NT2/D1 (cell line): ENCODE data around the gene ZNF597.
"Not testable (repeated sequence)": the region's sequence is repeated elsewhere in the genome, so short reads cannot be mapped to it uniquely, and the experiment has no call there.

Experiments used
- DNase-seq: peaks from one replicate; pipeline ENCODE4 v3.0.0-alpha.2; 2011; ENCODE audit warnings: low read depth, low spot score
- H3K27me3 ChIP-seq: 2 replicates; pipeline ENCODE4 v1.6.0; 2011; ENCODE audit warnings: mild to moderate bottlenecking; ENCODE audit not compliant: insufficient read length, insufficient read depth
- H3K36me3 ChIP-seq: 2 replicates; pipeline ENCODE4 v1.6.1; 2011; ENCODE audit warnings: mild to moderate bottlenecking, low read length, mixed read lengths; ENCODE audit not compliant: insufficient read depth, insufficient read length
- H3K4me1 ChIP-seq: 2 replicates; pipeline ENCODE4 v1.5.1; 2011; ENCODE audit not compliant: insufficient read depth, insufficient read length
- H3K4me3 ChIP-seq: 2 replicates; pipeline ENCODE4 v1.5.1; 2011; ENCODE audit warnings: low read depth; ENCODE audit not compliant: insufficient read length
- H3K9ac ChIP-seq: 2 replicates; pipeline ENCODE4 v1.6.0; 2011; ENCODE audit warnings: low read depth; ENCODE audit not compliant: insufficient read length
- H3K9me3 ChIP-seq: 2 replicates; pipeline ENCODE4 v1.5.1; 2011; ENCODE audit warnings: mild to moderate bottlenecking, low read length; ENCODE audit not compliant: insufficient read depth
- SUZ12 ChIP-seq: IDR thresholded peaks from 2 replicates; pipeline ENCODE4 v1.6.1; 2011; ENCODE audit not compliant: insufficient read length, insufficient read depth; ENCODE audit errors: extremely low read depth
- YY1 ChIP-seq: IDR thresholded peaks from 2 replicates; pipeline ENCODE4 v1.6.1; 2011; ENCODE audit not compliant: insufficient read length, insufficient read depth
- ZNF274 ChIP-seq: IDR thresholded peaks from 2 replicates; pipeline ENCODE4 v1.6.1; 2011; ENCODE audit warnings: mild to moderate bottlenecking, low read depth, low read length

ZNF597 gene

DNA sequence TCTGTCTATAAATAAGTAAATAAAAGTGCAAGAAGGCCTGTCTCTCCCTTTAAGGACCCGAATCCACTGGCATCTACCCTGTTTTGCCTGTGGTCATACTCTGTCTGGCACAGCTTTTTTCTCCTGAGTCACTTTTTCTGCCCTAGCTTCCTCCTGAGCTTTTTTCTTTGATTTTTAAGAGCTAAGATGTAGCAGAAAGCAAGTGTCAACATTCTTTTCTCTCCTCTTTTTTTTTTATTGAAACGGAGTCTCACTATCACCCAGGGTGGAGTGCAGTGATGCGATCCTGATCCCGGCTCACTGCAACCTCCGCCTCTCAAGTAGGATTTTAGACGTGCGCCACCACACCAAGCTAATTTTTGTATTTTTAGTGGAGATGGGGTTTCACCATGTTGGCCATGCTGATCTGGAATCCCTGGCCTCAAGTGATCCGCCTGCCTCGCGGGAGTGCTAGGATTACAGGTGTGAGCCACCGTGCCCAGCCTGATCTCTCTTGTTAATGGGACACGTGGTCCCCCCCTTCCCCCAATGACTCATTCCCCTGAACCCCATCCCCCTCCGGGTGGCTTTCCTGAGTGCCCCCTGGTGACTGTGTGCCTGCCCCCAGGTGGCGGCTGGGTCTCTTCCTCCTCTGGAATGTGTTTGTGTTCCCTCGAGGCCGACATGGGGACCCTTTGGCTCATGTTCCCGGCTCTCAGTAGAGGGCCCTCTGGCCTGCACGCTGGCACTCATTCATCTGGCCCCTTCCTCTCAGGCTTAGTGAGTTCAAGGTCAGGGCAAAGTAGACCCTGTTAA lies 37.8 kb upstream of the ZNF597 start:
- Histone ChIP-seq H3K36me3 (peaks cover 81% of the 10 kb centered on the region), H3K9ac (no peak overlapping the region), H3K9me3 (no peaks in the 10 kb centered on the region), H3K4me3 (no peak overlapping the region), H3K4me1 (peaks cover 20% of the 10 kb centered on the region), H3K27me3 (no peaks in the 10 kb centered on the region)
- DNase-seq, result no peak
- no peak for TF ChIP-seq ZNF274
- no peak for TF ChIP-seq SUZ12
- no peak for TF ChIP-seq YY1

DNA sequence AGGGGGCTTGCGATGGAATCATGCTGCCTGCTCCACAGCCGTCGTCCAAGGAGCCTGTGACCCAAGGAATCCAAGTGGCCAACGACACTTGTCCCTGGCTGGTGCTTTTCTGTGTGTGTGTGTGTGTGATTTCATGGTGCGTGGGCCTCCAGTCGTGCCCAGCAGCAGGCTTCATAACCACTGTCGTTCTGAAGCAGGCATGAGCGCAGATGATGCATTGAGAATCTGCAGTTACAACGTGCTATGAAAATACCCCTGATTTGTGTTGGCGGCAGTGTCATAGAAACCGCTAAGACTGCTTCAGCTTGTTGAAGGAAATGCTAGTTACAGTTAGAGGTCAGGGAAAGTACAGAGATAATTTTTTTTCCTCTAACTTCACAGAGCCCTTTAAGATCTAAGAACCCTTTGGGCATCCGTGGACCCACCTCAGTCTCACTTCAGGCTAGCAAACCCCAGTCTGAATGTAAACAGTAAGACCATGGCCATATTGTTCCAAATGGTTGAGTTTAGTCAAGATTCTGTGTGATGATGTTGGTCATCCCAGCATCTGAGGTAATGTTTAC lies 36.4 kb upstream of the ZNF597 start:
- no peak for DNase-seq
- TF ChIP-seq SUZ12 (no peak), ZNF274 (no peak), YY1 (no peak)
- no peak overlapping the region for H3K9ac ChIP-seq
- no peak overlapping the region for H3K4me3 ChIP-seq
- H3K4me1 ChIP-seq, result peaks cover 17% of the 10 kb centered on the region
- H3K27me3 ChIP-seq, result no peaks in the 10 kb centered on the region
- H3K36me3 ChIP-seq, result peaks cover 74% of the 10 kb centered on the region
- H3K9me3 ChIP-seq, result no peaks in the 10 kb centered on the region

DNA sequence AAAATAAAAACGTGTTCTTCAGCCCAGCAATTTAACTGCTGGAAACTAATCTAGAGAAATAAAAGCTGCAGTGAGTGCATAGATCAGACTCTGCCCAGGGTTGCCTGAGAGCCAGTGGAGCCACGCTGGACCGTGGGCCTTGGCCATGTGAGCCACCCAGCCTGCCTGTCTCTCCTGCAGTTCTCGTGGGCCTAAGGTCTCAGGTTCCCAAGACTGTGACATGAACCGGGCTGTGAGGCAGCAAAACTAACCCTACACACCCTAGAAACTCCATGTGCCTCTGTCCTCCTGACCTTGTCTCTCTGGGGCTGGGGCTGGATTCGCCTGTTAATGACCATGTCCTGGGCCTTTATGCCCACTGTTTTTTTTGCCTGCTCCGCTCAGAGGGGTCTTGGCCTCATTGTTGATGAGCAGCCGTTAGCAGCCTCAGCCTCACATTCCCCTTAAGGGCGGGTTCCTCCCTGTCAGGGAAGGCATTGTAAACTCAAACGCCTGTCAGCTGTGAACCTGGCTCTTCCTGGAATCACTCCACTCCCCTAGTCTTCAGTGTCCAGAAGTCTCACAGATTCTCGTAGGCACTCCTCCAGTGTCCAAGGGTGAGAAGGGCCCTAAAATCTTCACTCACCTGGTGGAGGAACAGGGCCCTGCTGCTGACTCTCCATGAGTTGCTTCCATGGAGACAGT lies 35.1 kb upstream of the ZNF597 start:
- peak overlapping the region; percentile 8 for H3K9ac ChIP-seq
- no peak for TF ChIP-seq SUZ12
- no peak for TF ChIP-seq YY1
- no peak for TF ChIP-seq ZNF274
- peaks cover 17% of the 10 kb centered on the region for H3K4me1 ChIP-seq
- no peak for DNase-seq
- no peaks in the 10 kb centered on the region for H3K9me3 ChIP-seq
- H3K27me3 ChIP-seq, result no peaks in the 10 kb centered on the region
- no peak overlapping the region for H3K4me3 ChIP-seq
- H3K36me3 ChIP-seq, result peaks cover 62% of the 10 kb centered on the region

DNA sequence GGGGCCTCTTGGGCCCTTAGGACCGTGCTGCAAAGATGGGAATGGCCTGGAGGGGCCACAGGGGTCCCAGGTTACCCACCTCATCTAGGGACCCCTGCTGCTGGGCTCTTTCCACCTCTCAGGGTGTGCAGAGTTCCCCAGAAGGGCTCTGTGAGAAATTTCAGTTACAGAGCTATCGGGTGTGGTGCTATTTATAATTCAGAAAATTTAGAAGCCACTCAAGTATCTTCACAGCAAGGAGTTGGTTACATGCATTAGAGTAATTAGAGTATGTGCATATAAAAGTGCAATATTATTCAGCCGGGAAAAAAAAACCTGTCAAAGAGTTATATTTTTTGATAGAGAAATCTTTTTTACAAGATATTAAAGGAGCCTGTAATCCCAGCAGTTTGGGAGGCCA lies 33.1 kb upstream of the ZNF597 start:
- TF ChIP-seq YY1, result no peak
- TF ChIP-seq ZNF274, result no peak
- no peak for TF ChIP-seq SUZ12
- Histone ChIP-seq H3K27me3 (no peaks in the 10 kb centered on the region), H3K9ac (no peak overlapping the region), H3K9me3 (no peaks in the 10 kb centered on the region), H3K4me3 (no peak overlapping the region), H3K36me3 (peaks cover 52% of the 10 kb centered on the region), H3K4me1 (peaks cover 10% of the 10 kb centered on the region)
- no peak for DNase-seq

- TF ChIP-seq YY1 (no peak), ZNF274 (no peak), SUZ12 (no peak)
- H3K9ac ChIP-seq, result no peak overlapping the region
These were observed 32.5 kb upstream of the ZNF597 start for GRCh38 chr16:3475604-3476375.

DNA sequence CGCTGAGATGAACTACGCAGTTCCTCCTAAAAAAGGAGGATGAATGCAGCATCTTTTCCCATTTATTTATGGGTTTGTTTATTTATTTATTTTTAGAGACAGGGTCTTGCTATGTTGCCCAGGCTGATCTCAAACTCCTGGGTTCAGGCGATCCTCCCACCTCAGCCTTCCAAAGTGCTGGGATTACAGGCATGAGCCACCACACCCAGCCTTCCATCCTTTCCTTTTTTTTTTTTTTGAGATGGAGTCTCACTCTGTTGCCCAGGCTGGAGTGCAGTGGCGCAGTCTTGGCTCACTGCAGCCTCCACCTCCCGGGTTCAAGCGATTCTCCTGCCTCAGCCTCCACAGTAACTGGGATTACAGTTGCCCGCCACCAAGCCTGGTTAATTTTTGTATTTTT lies 31.6 kb upstream of the ZNF597 start:
- Histone ChIP-seq H3K36me3 (peaks cover 50% of the 10 kb centered on the region), H3K4me1 (peaks cover 15% of the 10 kb centered on the region)
- H3K9ac ChIP-seq, DNase-seq, H3K4me3 ChIP-seq, H3K9me3 ChIP-seq, H3K27me3 ChIP-seq: not testable (repeated sequence)

More at GRCh38 chr16:3475604-3476375, 32.5 kb upstream of the ZNF597 start:
- Histone ChIP-seq H3K4me3 (no peak overlapping the region), H3K36me3 (peaks cover 48% of the 10 kb centered on the region), H3K27me3 (no peaks in the 10 kb centered on the region), H3K9me3 (no peaks in the 10 kb centered on the region), H3K4me1 (peaks cover 10% of the 10 kb centered on the region)
- no peak for DNase-seq
